Chondrocyte (in vitro differentiated cells): ENCODE data around the gene MAP2K1. TPM values are rescaled to one million over a fixed set of nuclear protein-coding genes. Genes with fewer than 3 reads are reported as not detected.

Source experiments
- DNase-seq: peaks from one replicate; pipeline ENCODE4 v3.0.0; 2021; ENCODE audit warnings: mixed read lengths, low spot score
- H3K27ac Mint-ChIP-seq: one replicate; pipeline ENCODE4 v1.8.0; 2021; ENCODE audit warnings: mild to moderate bottlenecking, moderate library complexity, mixed read lengths; ENCODE audit not compliant: unreplicated experiment
- H3K27me3 Mint-ChIP-seq: 2 replicates; pipeline ENCODE4 v1.8.0; 2021; ENCODE audit warnings: low read depth, mixed read lengths
- H3K36me3 Mint-ChIP-seq: 2 replicates; pipeline ENCODE4 v1.8.0; 2021; ENCODE audit warnings: low read depth, mixed read lengths
- H3K4me1 Mint-ChIP-seq: 2 replicates; pipeline ENCODE4 v1.8.0; 2021; ENCODE audit warnings: low read depth, mild to moderate bottlenecking, mixed read lengths
- H3K4me3 Mint-ChIP-seq: one replicate; pipeline ENCODE4 v1.8.0; 2021; ENCODE audit warnings: mild to moderate bottlenecking, moderate library complexity, mixed read lengths; ENCODE audit not compliant: unreplicated experiment
- H3K9me3 Mint-ChIP-seq: 2 replicates; pipeline ENCODE4 v1.8.0; 2021; ENCODE audit warnings: low read depth, mixed read lengths
- CTCF ChIP-seq: fragments of 200-600 bp; sonication (generic); IDR thresholded peaks from 2 replicates; pipeline ENCODE4 v1.5.0; 2021; ENCODE audit warnings: antibody characterized with exemption, mild to moderate bottlenecking, moderate library complexity
- total RNA-seq: library from RNA; stranded (reverse); gene quantifications from 3 replicates; pipeline ENCODE4 v1.2.1, GENCODE V29; 2021

Gene MAP2K1
- total RNA-seq, 1 donor from 2014 or later, result 49.7 TPM

DNA sequence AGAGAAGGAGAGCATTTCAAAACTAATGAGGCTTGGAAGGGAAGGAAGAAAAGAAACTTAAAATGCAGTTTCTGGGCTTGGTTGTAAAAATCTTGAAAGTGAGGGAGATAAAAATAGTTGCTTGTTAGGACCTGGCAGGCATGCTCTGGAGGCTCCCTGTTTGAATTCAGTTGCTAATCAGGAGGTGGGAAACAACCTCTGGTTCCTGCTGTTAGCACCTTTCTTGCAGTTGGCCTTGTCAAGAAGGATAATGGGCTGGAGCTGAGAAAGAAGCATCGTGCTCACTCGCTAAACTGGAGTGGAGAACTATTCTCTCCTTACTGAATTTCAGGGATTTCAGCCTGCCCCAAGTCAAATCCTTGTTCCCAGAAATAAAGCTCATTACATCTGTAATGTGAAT lies 87.4 kb downstream of the MAP2K1 start:
- no peaks in the 10 kb centered on the region for H3K9me3 Mint-ChIP-seq
- H3K27ac Mint-ChIP-seq, result peak overlapping the region; percentile 32
- no peaks in the 10 kb centered on the region for H3K27me3 Mint-ChIP-seq
- no peak overlapping the region for H3K4me3 Mint-ChIP-seq
- no peak for DNase-seq
- peaks cover 25% of the 10 kb centered on the region for H3K4me1 Mint-ChIP-seq
- no peak for TF ChIP-seq CTCF
- H3K36me3 Mint-ChIP-seq, result peaks cover 4% of the 10 kb centered on the region

DNA sequence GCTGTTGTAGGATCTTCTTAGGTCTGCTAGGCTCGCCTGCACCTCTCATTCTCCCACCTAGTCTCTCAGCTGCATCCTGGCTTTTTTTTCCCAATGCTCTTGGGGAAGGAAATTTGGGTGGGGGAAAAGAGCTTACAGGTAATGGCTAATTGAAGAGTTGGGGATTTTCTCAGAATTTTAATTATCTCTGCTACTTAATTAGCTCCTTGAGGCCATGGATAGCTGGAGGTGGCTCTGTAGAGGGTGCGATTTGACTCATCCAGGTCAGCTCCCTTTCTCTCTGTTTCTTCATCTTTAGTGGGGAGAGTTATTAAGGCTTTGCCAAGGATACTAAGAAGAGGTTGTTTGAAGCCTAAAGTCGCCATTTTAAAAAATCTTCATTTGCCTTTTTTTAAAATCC lies 88.3 kb downstream of the MAP2K1 start:
- no peak for DNase-seq
- H3K27me3 Mint-ChIP-seq, result no peaks in the 10 kb centered on the region
- no peaks in the 10 kb centered on the region for H3K9me3 Mint-ChIP-seq
- H3K36me3 Mint-ChIP-seq, result peaks cover 3% of the 10 kb centered on the region
- no peak overlapping the region for H3K4me3 Mint-ChIP-seq
- TF ChIP-seq CTCF, result no peak
- H3K4me1 Mint-ChIP-seq, result peaks cover 25% of the 10 kb centered on the region
- H3K27ac Mint-ChIP-seq, result no peak overlapping the region

GRCh38 chr15:66476535-66476934 lies 89.8 kb downstream of the MAP2K1 start:
- H3K9me3 Mint-ChIP-seq, result no peaks in the 10 kb centered on the region
- peaks cover 25% of the 10 kb centered on the region for H3K4me1 Mint-ChIP-seq
- DNase-seq, result no peak
- no peak for TF ChIP-seq CTCF
- H3K27me3 Mint-ChIP-seq, result no peaks in the 10 kb centered on the region
- no peak overlapping the region for H3K27ac Mint-ChIP-seq
- no peak overlapping the region for H3K4me3 Mint-ChIP-seq
- H3K36me3 Mint-ChIP-seq, result peaks cover 4% of the 10 kb centered on the region

DNA sequence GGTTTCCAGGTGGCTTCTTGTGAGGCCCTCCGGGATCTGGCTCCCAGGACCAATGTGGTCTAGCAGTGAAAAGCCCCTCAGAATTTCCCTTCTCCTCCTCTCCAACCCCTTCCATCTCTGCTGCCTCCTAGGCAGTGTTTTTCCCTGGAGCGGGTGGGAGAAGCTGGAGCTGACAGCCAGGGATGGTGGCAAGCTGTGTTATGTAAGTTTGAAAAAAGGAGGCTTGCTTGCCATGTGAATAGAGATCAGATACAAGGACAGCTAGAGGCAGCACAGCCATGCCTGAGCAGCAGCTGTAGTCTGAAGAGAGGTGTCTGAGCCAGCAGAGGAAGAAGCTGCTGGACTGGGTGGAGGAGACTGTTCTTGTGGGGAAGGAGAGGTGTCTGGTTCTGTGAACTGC lies 90.3 kb downstream of the MAP2K1 start:
- H3K27me3 Mint-ChIP-seq, result no peaks in the 10 kb centered on the region
- peaks cover 8% of the 10 kb centered on the region for H3K36me3 Mint-ChIP-seq
- peaks cover 22% of the 10 kb centered on the region for H3K4me1 Mint-ChIP-seq
- H3K27ac Mint-ChIP-seq, result peak overlapping the region; percentile 65
- H3K4me3 Mint-ChIP-seq, result no peak overlapping the region
- TF ChIP-seq CTCF, result no peak
- H3K9me3 Mint-ChIP-seq, result no peaks in the 10 kb centered on the region
- DNase-seq, result no peak

- Mint-ChIP-seq H3K4me3 (no peak overlapping the region), H3K27me3 (no peaks in the 10 kb centered on the region), H3K36me3 (peaks cover 22% of the 10 kb centered on the region), H3K27ac (no peak overlapping the region), H3K4me1 (no peaks in the 10 kb centered on the region), H3K9me3 (no peaks in the 10 kb centered on the region)
- TF ChIP-seq CTCF, result no peak
- DNase-seq, result no peak
These were observed 93.6 kb downstream of the MAP2K1 start for GRCh38 chr15:66480267-66480666.
